ENCODE data around the gene GPC3.

DNA sequence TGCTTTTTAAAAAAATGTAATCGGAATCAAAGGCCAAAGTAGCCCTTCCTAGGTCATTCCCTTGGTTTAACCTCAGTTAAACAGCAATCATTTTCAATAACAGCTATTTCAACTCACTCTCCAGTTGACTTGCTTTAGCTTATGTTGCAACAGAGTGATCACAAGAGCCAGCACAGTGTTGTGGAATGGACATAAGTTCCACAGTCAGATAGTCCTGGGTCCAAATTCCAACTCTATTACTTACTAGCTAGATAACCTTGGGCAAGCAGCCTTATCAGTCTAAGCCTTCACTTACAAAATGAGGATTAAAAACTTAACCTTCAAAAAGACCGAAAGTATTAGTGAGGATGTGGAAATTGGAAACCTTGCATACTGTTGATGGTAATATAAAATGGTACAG, 9.2 kb upstream of the GPC3 start:
- TF ChIP-seq, protein P1, sequence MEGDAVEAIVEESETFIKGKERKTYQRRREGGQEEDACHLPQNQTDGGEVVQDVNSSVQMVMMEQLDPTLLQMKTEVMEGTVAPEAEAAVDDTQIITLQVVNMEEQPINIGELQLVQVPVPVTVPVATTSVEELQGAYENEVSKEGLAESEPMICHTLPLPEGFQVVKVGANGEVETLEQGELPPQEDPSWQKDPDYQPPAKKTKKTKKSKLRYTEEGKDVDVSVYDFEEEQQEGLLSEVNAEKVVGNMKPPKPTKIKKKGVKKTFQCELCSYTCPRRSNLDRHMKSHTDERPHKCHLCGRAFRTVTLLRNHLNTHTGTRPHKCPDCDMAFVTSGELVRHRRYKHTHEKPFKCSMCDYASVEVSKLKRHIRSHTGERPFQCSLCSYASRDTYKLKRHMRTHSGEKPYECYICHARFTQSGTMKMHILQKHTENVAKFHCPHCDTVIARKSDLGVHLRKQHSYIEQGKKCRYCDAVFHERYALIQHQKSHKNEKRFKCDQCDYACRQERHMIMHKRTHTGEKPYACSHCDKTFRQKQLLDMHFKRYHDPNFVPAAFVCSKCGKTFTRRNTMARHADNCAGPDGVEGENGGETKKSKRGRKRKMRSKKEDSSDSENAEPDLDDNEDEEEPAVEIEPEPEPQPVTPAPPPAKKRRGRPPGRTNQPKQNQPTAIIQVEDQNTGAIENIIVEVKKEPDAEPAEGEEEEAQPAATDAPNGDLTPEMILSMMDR (IDR thresholded peaks at IDR 0.05) = no peak
- TF ChIP-seq POLR2A (IDR thresholded peaks at IDR 0.05) = no peak
- no peak for TF ChIP-seq POLR2AphosphoS5 (IDR thresholded peaks at IDR 0.05)

Measured in stomach (tissue), 4 donors.